PC-3 (cell line): ENCODE measurements around the gene DNTT. TPM values are rescaled to one million over a fixed set of nuclear protein-coding genes. Genes with fewer than 3 reads are reported as not detected.

Source experiments
- ATAC-seq: fragments of 200-7000 bp; cut with Tn5 transposase; 2 replicates; pipeline ENCODE4 v1.9.1; 2020; ENCODE audit warnings: mild to moderate bottlenecking, moderate library complexity
- BruUV-seq: library from RNA; stranded (reverse); fragments of 400-500 nt; replicated peaks from 2 replicates; lab custom pipeline; 2021; lab: Mats Ljungman, UMichigan
- CTCF ChIA-PET: fragments of 300-600 bp; sonication (Branson Sonifier 250); formaldehyde crosslinking; loops from one replicate; lab custom pipeline; 2022; ENCODE audit warnings: antibody characterized with exemption; lab: Charles Lee
- POLR2A ChIA-PET: fragments of 300-600 bp; sonication (Branson Sonifier 250); formaldehyde crosslinking; loops from one replicate; lab custom pipeline; 2022; ENCODE audit warnings: antibody characterized with exemption; ENCODE audit not compliant: unreplicated experiment; lab: Charles Lee
- DNase-seq: peaks from one replicate; pipeline ENCODE4 v3.0.0-alpha.2; 2015
- H2AFZ ChIP-seq: fragments of 300-600 bp; sonication (generic); 2 replicates; pipeline ENCODE4 v1.6.0; 2016; ENCODE audit warnings: antibody characterized with exemption, low read length
- H3F3A ChIP-seq: fragments of 300-600 bp; sonication (generic); one replicate; pipeline ENCODE4 v1.6.0; 2017; ENCODE audit warnings: antibody characterized with exemption, low read length, control low read depth, mild to moderate bottlenecking; ENCODE audit not compliant: unreplicated experiment
- H3K27ac ChIP-seq: fragments of 300-600 bp; sonication (generic); 2 replicates; pipeline ENCODE4 v1.5.1; 2016; ENCODE audit warnings: mild to moderate bottlenecking, low read length
- H3K27me3 ChIP-seq: fragments of 300-600 bp; sonication (generic); 2 replicates; pipeline ENCODE4 v1.6.1; 2016; ENCODE audit warnings: low read length, mixed read lengths
- H3K36me3 ChIP-seq: fragments of 300-600 bp; sonication (generic); 2 replicates; pipeline ENCODE4 v1.6.1; 2016; ENCODE audit warnings: low read depth, mixed run types, low read length, mixed read lengths
- H3K4me1 ChIP-seq: fragments of 300-600 bp; sonication (generic); 2 replicates; pipeline ENCODE4 v1.5.1; 2016; ENCODE audit warnings: low read length; ENCODE audit not compliant: insufficient read depth
- H3K4me2 ChIP-seq: fragments of 300-600 bp; sonication (generic); 2 replicates; pipeline ENCODE4 v1.6.0; 2016; ENCODE audit warnings: low read length
- H3K4me3 ChIP-seq: fragments of 300-600 bp; sonication (generic); 2 replicates; pipeline ENCODE4 v1.5.1; 2016; ENCODE audit warnings: mild to moderate bottlenecking, low read length, mixed read lengths
- H3K79me2 ChIP-seq: fragments of 300-600 bp; sonication (generic); 2 replicates; pipeline ENCODE4 v1.6.1; 2017; ENCODE audit warnings: low read length, mixed read lengths
- H3K9ac ChIP-seq: fragments of 300-600 bp; sonication (generic); 2 replicates; pipeline ENCODE4 v1.6.0; 2016; ENCODE audit warnings: mild to moderate bottlenecking, low read length
- H3K9me2 ChIP-seq: fragments of 300-600 bp; sonication (generic); replicated peaks from 2 replicates; pipeline ENCODE4 v1.6.1; 2016; ENCODE audit warnings: mixed run types, low read length, mixed read lengths
- H3K9me3 ChIP-seq: fragments of 300-600 bp; sonication (generic); 2 replicates; pipeline ENCODE4 v1.6.1; 2016; ENCODE audit warnings: low read length, mixed read lengths
- H4K20me1 ChIP-seq: fragments of 300-600 bp; sonication (generic); 2 replicates; pipeline ENCODE4 v1.6.1; 2016; ENCODE audit warnings: low read length, mixed read lengths
- CTCF ChIP-seq: fragments of 300-600 bp; sonication (generic); conservative IDR thresholded peaks from 2 replicates; pipeline ENCODE4 v1.5.1; 2017; ENCODE audit warnings: antibody characterized with exemption, low read depth, mild to moderate bottlenecking, low read length
- EZH2 ChIP-seq: fragments of 300-600 bp; sonication (generic); IDR thresholded peaks from one replicate; pipeline ENCODE4 v1.6.1; 2017; ENCODE audit warnings: antibody characterized with exemption, mild to moderate bottlenecking, low read length; ENCODE audit not compliant: unreplicated experiment
- EZH2phosphoT487 ChIP-seq: fragments of 300-600 bp; sonication (generic); IDR thresholded peaks from 2 replicates; pipeline ENCODE4 v1.6.1; 2018; ENCODE audit warnings: mild to moderate bottlenecking, antibody characterized with exemption, low read length, borderline replicate concordance
- intact Hi-C: fragments of 100-400 bp; cut with micrococcal nuclease; formaldehyde crosslinking; loops from 2 replicates; pipeline ENCODE4 v1.9.0; 2023
- total RNA-seq: library from RNA; depleted of rRNA; stranded (reverse); fragments of >200 nt; gene quantifications from 2 replicates; pipeline ENCODE4 v1.2.3, GENCODE V29; 2014

Gene DNTT
- total RNA-seq, 1 experiment from 2014 or later, result not detected

DNA sequence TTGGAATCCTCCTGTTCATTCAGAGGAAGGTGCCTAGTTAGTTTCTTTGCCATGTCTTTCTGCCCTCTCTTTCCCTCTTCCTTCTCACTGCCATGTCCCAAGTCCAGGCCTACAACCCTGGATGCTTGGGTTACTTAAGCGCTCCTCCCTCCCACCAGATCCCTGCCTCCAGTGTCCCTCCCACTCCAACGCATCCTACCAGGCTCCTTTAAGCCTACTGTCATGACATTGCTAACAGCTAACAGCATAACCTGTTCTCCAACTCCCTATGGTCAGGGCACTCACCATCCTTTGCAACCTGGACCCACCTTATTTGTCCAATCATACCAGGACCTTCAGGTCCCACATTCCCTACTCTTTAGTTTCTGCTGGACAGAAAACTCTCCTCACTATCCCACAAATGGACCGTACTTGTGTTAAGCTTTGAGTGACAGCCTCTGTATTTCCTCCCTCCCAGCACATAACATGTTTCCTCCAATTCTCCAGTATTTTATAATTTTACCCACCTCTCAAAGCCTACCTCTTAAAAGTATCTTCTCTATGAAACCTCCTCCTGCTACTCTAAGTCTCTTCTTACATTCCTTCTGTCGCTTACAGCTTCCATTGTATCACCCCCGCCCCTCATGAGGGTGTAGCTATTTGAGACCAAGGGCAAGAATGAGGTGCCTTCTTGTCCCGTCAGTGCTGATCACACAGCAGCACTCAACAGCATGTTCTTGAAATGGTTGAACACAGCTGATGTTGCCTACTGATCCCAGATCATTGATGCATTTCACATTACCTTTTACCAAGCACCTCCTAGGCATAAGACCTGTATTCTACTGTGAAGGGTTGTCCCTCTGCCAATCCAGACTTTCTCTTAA lies 34.6 kb upstream of the DNTT start:
- Histone ChIP-seq H3K4me2 (no peak overlapping the region), H3K4me3 (no peak overlapping the region), H3K27me3 (no peaks in the 10 kb centered on the region), H4K20me1 (no peaks in the 10 kb centered on the region), H3F3A (no peaks in the 10 kb centered on the region), H3K9me2 (no peaks in the 10 kb centered on the region), H3K36me3 (no peaks in the 10 kb centered on the region), H3K27ac (no peak overlapping the region), H2AFZ (no peak overlapping the region), H3K9ac (no peak overlapping the region), H3K9me3 (no peaks in the 10 kb centered on the region), H3K79me2 (no peaks in the 10 kb centered on the region), H3K4me1 (no peaks in the 10 kb centered on the region)
- no peak for DNase-seq
- TF ChIP-seq CTCF (no peak), EZH2 (no peak), EZH2phosphoT487 (no peak)
- intact Hi-C loops, result no loop called here
- POLR2A ChIA-PET, result no interaction called here
- no TSS peak for BruUV-seq
- CTCF ChIA-PET, result no interaction called here
- no peak for ATAC-seq

DNA sequence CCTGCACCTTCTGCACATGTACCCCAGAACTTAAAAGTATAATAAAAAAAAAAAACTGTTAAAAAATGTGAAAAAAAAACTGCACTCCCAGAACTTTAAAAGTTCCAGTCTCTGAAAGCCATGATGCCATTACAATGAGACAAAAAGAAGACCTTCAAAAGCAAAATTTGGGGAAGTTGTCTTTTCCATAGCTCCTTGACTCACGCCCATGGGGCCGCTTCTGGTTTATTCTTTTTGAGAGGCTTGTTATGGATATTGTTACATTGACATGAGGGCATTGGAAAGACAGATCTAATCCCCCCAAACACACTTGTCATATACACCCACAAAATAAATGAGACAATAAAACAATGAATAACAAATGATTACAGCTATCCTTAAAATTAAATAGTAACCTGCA lies 33.7 kb upstream of the DNTT start:
- no TSS peak for BruUV-seq
- POLR2A ChIA-PET, result no interaction called here
- TF ChIP-seq EZH2 (no peak), CTCF (no peak), EZH2phosphoT487 (no peak)
- Histone ChIP-seq H3K27ac (no peak overlapping the region), H3K9ac (no peak overlapping the region), H3K9me3 (no peaks in the 10 kb centered on the region), H3K4me1 (no peaks in the 10 kb centered on the region), H3K9me2 (no peaks in the 10 kb centered on the region), H3F3A (no peaks in the 10 kb centered on the region), H3K4me3 (no peak overlapping the region), H3K36me3 (no peaks in the 10 kb centered on the region), H4K20me1 (no peaks in the 10 kb centered on the region), H3K4me2 (no peak overlapping the region), H2AFZ (no peak overlapping the region), H3K27me3 (no peaks in the 10 kb centered on the region), H3K79me2 (no peaks in the 10 kb centered on the region)
- DNase-seq (no peak), ATAC-seq (no peak)
- intact Hi-C loops, result no loop called here
- CTCF ChIA-PET, result no interaction called here
